HepG2 (cell line): ENCODE measurements around the gene RNF40. TPM values are rescaled to one million over a fixed set of nuclear protein-coding genes. Genes with fewer than 3 reads are reported as not detected.

Experiments used
- BORCS8-MEF2B ChIP-seq: sonication (generic); formaldehyde crosslinking; IDR thresholded peaks from 2 replicates; pipeline ENCODE4 v1.8.0; 2022; ENCODE audit warnings: mild to moderate bottlenecking, missing genetic modification reagents
- GMEB2 ChIP-seq: IDR thresholded peaks from 2 replicates; pipeline ENCODE4 v1.6.1; 2016; ENCODE audit warnings: missing biosample characterization, missing genetic modification reagents, low read depth
- HDAC6 ChIP-seq: fragments of 200-600 bp; sonication (generic); IDR thresholded peaks from 2 replicates; pipeline ENCODE4 v1.7.0; 2017; ENCODE audit warnings: mild to moderate bottlenecking, antibody characterized with exemption, low read length, low read depth
- JUN ChIP-seq: sonication (generic); formaldehyde crosslinking; IDR thresholded peaks from 2 replicates; pipeline ENCODE4 v1.4.0; 2020; ENCODE audit warnings: mild to moderate bottlenecking, missing genetic modification reagents
- MIER3 ChIP-seq: IDR thresholded peaks from 2 replicates; pipeline ENCODE4 v1.6.1; 2016; ENCODE audit warnings: missing compliant biosample characterization, borderline replicate concordance
- ONECUT2 ChIP-seq: sonication (generic); formaldehyde crosslinking; IDR thresholded peaks from 2 replicates; pipeline ENCODE4 v1.4.0; 2020; ENCODE audit warnings: missing genetic modification reagents
- U2AF1 ChIP-seq: fragments of 200-400 bp; formaldehyde crosslinking; optimal IDR thresholded peaks from 2 replicates; pipeline ENCODE3; 2017; ENCODE audit warnings: mild to moderate bottlenecking, low read depth, low read length
- ZFP62 ChIP-seq: sonication (generic); formaldehyde crosslinking; IDR thresholded peaks from 2 replicates; pipeline ENCODE4 v1.4.0; 2020; ENCODE audit warnings: missing genetic modification reagents
- ZHX2 ChIP-seq, 2 experiments: sonication (generic) in 1 of 2; formaldehyde crosslinking in 1 of 2; IDR thresholded peaks; 2 replicates each; pipeline versions ENCODE4 v1.6.1 to v1.9.0; 2014 to 2022; ENCODE audit warnings: antibody characterized with exemption in 1 of 2, borderline replicate concordance in 1 of 2, inconsistent platforms in 1 of 2, low read depth in 1 of 2, missing genetic modification reagents in 1 of 2
- ZNF431 ChIP-seq: sonication (generic); formaldehyde crosslinking; IDR thresholded peaks from 2 replicates; pipeline ENCODE4 v1.9.0; 2022; ENCODE audit warnings: missing genetic modification reagents, low read depth, mild to moderate bottlenecking, borderline replicate concordance
- ZNF510 ChIP-seq: sonication (generic); formaldehyde crosslinking; IDR thresholded peaks from 2 replicates; pipeline ENCODE4 v1.4.0; 2020; ENCODE audit warnings: low read depth, mild to moderate bottlenecking, missing genetic modification reagents
- ZNF703 ChIP-seq: sonication (generic); formaldehyde crosslinking; IDR thresholded peaks from 2 replicates; pipeline ENCODE4 v1.5.1; 2020; ENCODE audit warnings: missing genetic modification reagents, mild to moderate bottlenecking, moderate library complexity, borderline replicate concordance
- ZNF709 ChIP-seq: sonication (generic); formaldehyde crosslinking; IDR thresholded peaks from 2 replicates; pipeline ENCODE4 v1.5.0; 2020; ENCODE audit warnings: mild to moderate bottlenecking, missing genetic modification reagents
- ZNF747 ChIP-seq: sonication (generic); formaldehyde crosslinking; IDR thresholded peaks from 2 replicates; pipeline ENCODE4 v1.8.1; 2023; ENCODE audit warnings: missing genetic modification reagents, mild to moderate bottlenecking, borderline replicate concordance
- polyA plus RNA-seq, 8 experiments: library from polyadenylated mRNA; depleted of rRNA in 3 of 8; stranded (reverse) in 7 of 8; unstranded in 1 of 8; fragments of >200 nt; fragmentation: Illumina TruSeq in 4 of 8; extraction: Trizol in 4 of 8; gene quantifications; 2 replicates each; pipeline versions ENCODE4 v1.2.1 to v1.2.3, GENCODE V29; 2011 to 2016; ENCODE audit warnings: low read depth in 4 of 8, missing spikeins in 1 of 8, mixed read lengths in 1 of 8; ENCODE audit not compliant: insufficient read depth in 1 of 8
- total RNA-seq, 5 experiments: library from RNA; depleted of rRNA; stranded (reverse); fragments of >200 nt; fragmentation: Illumina TruSeq; extraction: Trizol; gene quantifications; 2 replicates each; pipeline ENCODE4 v1.2.3, GENCODE V29; 2016; ENCODE audit warnings: low read depth in 1 of 5
- TF ChIP-seq, protein P1 (sequence below): IDR thresholded peaks from 2 replicates; pipeline ENCODE4 v1.6.1; 2016
- TF ChIP-seq, protein P2 (sequence below): sonication (generic); formaldehyde crosslinking; IDR thresholded peaks from 2 replicates; pipeline ENCODE4 v1.5.1; 2020; ENCODE audit warnings: mild to moderate bottlenecking, missing genetic modification reagents, borderline replicate concordance

Gene RNF40
- total and polyA plus RNA-seq, 2 of the 13 experiments (the other 11 are each of a cell fraction or from before 2014, with no cell fraction given): 84.0 to 85.6 TPM

GRCh38 chr16:30775392-30776188 lies 13.5 kb downstream of the RNF40 start (continued):
- TF ChIP-seq ZNF709 (peak; percentile 99), ZFP62 (0 out of 2 replicates have a peak, but pooled peaks have one; percentile 61), GMEB2 (no peak), U2AF1 (no peak), JUN (CRISPR knock-in tag) (peak; percentile 2; the same call in 1 of the 2 replicates), ZNF431 (CRISPR knock-in tag) (peak; percentile 74), HDAC6 (no peak), ONECUT2 (CRISPR knock-in tag) (no peak), ZHX2 (IDR thresholded peaks at IDR 0.05; ENCODE audit: low read depth) (peak; percentile 67), ZHX2 (CRISPR knock-in tag; IDR thresholded peaks at IDR 0.05; ENCODE audit: borderline replicate concordance) (peak; percentile 86), ZNF747 (peak; percentile 89), MIER3 (CRISPR knock-in tag) (peak; percentile 37; the same call in 1 of the 2 replicates), ZNF510 (CRISPR knock-in tag) (peak; percentile 83; the same call in 1 of the 2 replicates), ZNF703 (peak; percentile 93; the same call in 1 of the 2 replicates), BORCS8-MEF2B (CRISPR knock-in tag) (peak; percentile 89)
- TF ChIP-seq, protein P1, sequence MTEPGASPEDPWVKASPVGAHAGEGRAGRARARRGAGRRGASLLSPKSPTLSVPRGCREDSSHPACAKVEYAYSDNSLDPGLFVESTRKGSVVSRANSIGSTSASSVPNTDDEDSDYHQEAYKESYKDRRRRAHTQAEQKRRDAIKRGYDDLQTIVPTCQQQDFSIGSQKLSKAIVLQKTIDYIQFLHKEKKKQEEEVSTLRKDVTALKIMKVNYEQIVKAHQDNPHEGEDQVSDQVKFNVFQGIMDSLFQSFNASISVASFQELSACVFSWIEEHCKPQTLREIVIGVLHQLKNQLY: peak; percentile 43
- TF ChIP-seq, protein P2, sequence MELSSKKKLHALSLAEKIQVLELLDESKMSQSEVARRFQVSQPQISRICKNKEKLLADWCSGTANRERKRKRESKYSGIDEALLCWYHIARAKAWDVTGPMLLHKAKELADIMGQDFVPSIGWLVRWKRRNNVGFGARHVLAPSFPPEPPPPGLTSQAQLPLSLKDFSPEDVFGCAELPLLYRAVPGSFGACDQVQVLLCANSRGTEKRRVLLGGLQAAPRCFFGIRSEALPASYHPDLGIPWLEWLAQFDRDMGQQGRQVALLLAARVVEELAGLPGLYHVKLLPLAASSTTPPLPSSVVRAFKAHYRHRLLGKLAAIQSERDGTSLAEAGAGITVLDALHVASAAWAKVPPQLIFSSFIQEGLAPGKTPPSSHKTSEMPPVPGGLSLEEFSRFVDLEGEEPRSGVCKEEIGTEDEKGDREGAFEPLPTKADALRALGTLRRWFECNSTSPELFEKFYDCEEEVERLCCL (CRISPR knock-in tag): no peak
